GM12865 (cell line): ENCODE data around the gene ASCL2.

Experiments
- DNase-seq: peaks from one replicate; pipeline ENCODE4 v3.0.0; 2010; ENCODE audit warnings: low read depth
- H3K4me3 ChIP-seq: 2 replicates; pipeline ENCODE4 v1.5.1; 2011; ENCODE audit warnings: mild to moderate bottlenecking, low read depth, low read length, control low read depth
- CTCF ChIP-seq: IDR thresholded peaks from 2 replicates; pipeline ENCODE4 v1.5.1; 2011; ENCODE audit warnings: low read length, control low read depth, low read depth, inconsistent platforms; ENCODE audit not compliant: insufficient read depth; ENCODE audit errors: missing control alignments

ASCL2 gene

GRCh38 chr11:2261436-2262230 lies 8.8 kb downstream of the ASCL2 start:
- DNase-seq, result no peak
- H3K4me3 ChIP-seq, result no peak overlapping the region
- no peak for TF ChIP-seq CTCF

GRCh38 chr11:2260491-2261364 lies 9.7 kb downstream of the ASCL2 start:
- no peak overlapping the region for H3K4me3 ChIP-seq
- DNase-seq, result no peak
- no peak for TF ChIP-seq CTCF

GRCh38 chr11:2259897-2260451 lies 10.4 kb downstream of the ASCL2 start:
- DNase-seq, result no peak
- H3K4me3 ChIP-seq, result no peak overlapping the region
- TF ChIP-seq CTCF, result no peak

- no peak for DNase-seq
- TF ChIP-seq CTCF, result no peak
- H3K4me3 ChIP-seq, result no peak overlapping the region
These were observed 10.9 kb downstream of the ASCL2 start for GRCh38 chr11:2259466-2259830.

- no peak for DNase-seq
- no peak for TF ChIP-seq CTCF
- H3K4me3 ChIP-seq, result no peak overlapping the region
These were observed 11.6 kb downstream of the ASCL2 start for GRCh38 chr11:2258501-2259465.
